HEK293T (cell line): Measurements from ENCODE around the gene TMEM98.

Experiments used
- ARNT ChIP-seq: fragments of 450-650 bp; IDR thresholded peaks from 2 replicates; pipeline ENCODE4 v1.6.1; 2017; ENCODE audit warnings: mild to moderate bottlenecking
- BHLHE40 ChIP-seq: fragments of 450-650 bp; IDR thresholded peaks from 2 replicates; pipeline ENCODE4 v1.6.1; 2016; ENCODE audit warnings: mild to moderate bottlenecking, moderate library complexity, borderline replicate concordance
- CTBP1 ChIP-seq: fragments of 450-650 bp; IDR thresholded peaks from 2 replicates; pipeline ENCODE4 v1.6.1; 2016; ENCODE audit warnings: borderline replicate concordance
- ELF4 ChIP-seq: fragments of 450-650 bp; IDR thresholded peaks from 2 replicates; pipeline ENCODE4 v1.6.1; 2017; ENCODE audit warnings: antibody characterized with exemption
- FOXM1 ChIP-seq: fragments of 450-650 bp; IDR thresholded peaks from 2 replicates; pipeline ENCODE4 v1.6.1; 2017; ENCODE audit warnings: mild to moderate bottlenecking, borderline replicate concordance
- HDGF ChIP-seq: fragments of 450-650 bp; IDR thresholded peaks from 2 replicates; pipeline ENCODE4 v1.6.1; 2017; ENCODE audit warnings: antibody characterized with exemption, borderline replicate concordance
- LEF1 ChIP-seq: fragments of 450-650 bp; IDR thresholded peaks from 2 replicates; pipeline ENCODE4 v1.6.1; 2017; ENCODE audit warnings: mild to moderate bottlenecking, borderline replicate concordance
- NFRKB ChIP-seq: fragments of 450-650 bp; IDR thresholded peaks from 2 replicates; pipeline ENCODE4 v1.6.1; 2016; ENCODE audit warnings: mild to moderate bottlenecking, moderate library complexity
- PKNOX1 ChIP-seq: fragments of 450-650 bp; IDR thresholded peaks from 2 replicates; pipeline ENCODE4 v1.6.1; 2016
- SUZ12 ChIP-seq: fragments of 450-650 bp; IDR thresholded peaks from 2 replicates; pipeline ENCODE4 v1.6.1; 2016; ENCODE audit warnings: mild to moderate bottlenecking
- TARDBP ChIP-seq: fragments of 450-650 bp; IDR thresholded peaks from 2 replicates; pipeline ENCODE4 v1.6.1; 2016

- TF ChIP-seq BHLHE40 (no peak), HDGF (no peak), TARDBP (no peak), ELF4 (no peak), PKNOX1 (no peak), NFRKB (no peak), CTBP1 (no peak), FOXM1 (no peak), ARNT (no peak), SUZ12 (no peak), LEF1 (no peak)
These were observed 7.7 kb upstream of the TMEM98 start for GRCh38 chr17:32920293-32920692.
